Measurements from ENCODE around the gene A1CF. TPM values are rescaled to one million over a fixed set of nuclear protein-coding genes. Genes with fewer than 3 reads are reported as not detected.

Gene A1CF
- total RNA-seq, 3 donors from 2014 or later, result under 0.01 TPM; not detected in 2

- intact Hi-C loops (cut with DNase I; ENCODE audit: low total_unique reads), result no loop called here
- no peak for DNase-seq (ENCODE audit: low spot score in 2 of 2)
- Histone ChIP-seq H3K4me1 (no peaks in the 10 kb centered on the region), H3K4me3 (no peak overlapping the region), H3K27ac (no peak overlapping the region), H3K27me3 (no peaks in the 10 kb centered on the region), H3K9me3 (no peaks in the 10 kb centered on the region), H3K36me3 (no peaks in the 10 kb centered on the region)
- TF ChIP-seq POLR2AphosphoS5 (IDR thresholded peaks at IDR 0.05) (no peak), POLR2A (IDR thresholded peaks at IDR 0.05) (no peak), CTCF (IDR thresholded peaks at IDR 0.05) (no peak)
Measured at GRCh38 chr10:50809596-50809995, 75.8 kb downstream of the A1CF start.

- H3K36me3 ChIP-seq, result no peaks in the 10 kb centered on the region
- no peaks in the 10 kb centered on the region for H3K4me1 ChIP-seq
- H3K27ac ChIP-seq, result no peak overlapping the region
- H3K9me3 ChIP-seq, result no peaks in the 10 kb centered on the region
- intact Hi-C loops (cut with DNase I; ENCODE audit: low total_unique reads), result no loop called here
- H3K4me3 ChIP-seq, result no peak overlapping the region
- TF ChIP-seq POLR2AphosphoS5 (IDR thresholded peaks at IDR 0.05) (no peak), CTCF (IDR thresholded peaks at IDR 0.05) (no peak), POLR2A (IDR thresholded peaks at IDR 0.05) (no peak)
- no peaks in the 10 kb centered on the region for H3K27me3 ChIP-seq
- no peak for DNase-seq (ENCODE audit: low spot score in 2 of 2)
Measured at GRCh38 chr10:50807851-50808776, 77.3 kb downstream of the A1CF start.

- H3K4me3 ChIP-seq, result no peak overlapping the region
- TF ChIP-seq POLR2AphosphoS5 (IDR thresholded peaks at IDR 0.05) (no peak), CTCF (IDR thresholded peaks at IDR 0.05) (no peak), POLR2A (IDR thresholded peaks at IDR 0.05) (no peak)
- H3K9me3 ChIP-seq, result no peaks in the 10 kb centered on the region
- no peaks in the 10 kb centered on the region for H3K4me1 ChIP-seq
- DNase-seq (ENCODE audit: low spot score in 2 of 2), result no peak
- intact Hi-C loops (cut with DNase I; ENCODE audit: low total_unique reads), result no loop called here
- no peaks in the 10 kb centered on the region for H3K27me3 ChIP-seq
- H3K27ac ChIP-seq, result no peak overlapping the region
- H3K36me3 ChIP-seq, result no peaks in the 10 kb centered on the region
Measured at GRCh38 chr10:50805981-50806622, 79.3 kb downstream of the A1CF start.

GRCh38 chr10:50799595-50799994, 85.8 kb downstream of the A1CF start:
- TF ChIP-seq POLR2AphosphoS5 (IDR thresholded peaks at IDR 0.05) (no peak), CTCF (IDR thresholded peaks at IDR 0.05) (no peak), POLR2A (IDR thresholded peaks at IDR 0.05) (no peak)
- intact Hi-C loops (cut with DNase I; ENCODE audit: low total_unique reads), result no loop called here
- H3K27ac ChIP-seq, result no peak overlapping the region
- no peaks in the 10 kb centered on the region for H3K9me3 ChIP-seq
- H3K36me3 ChIP-seq, result no peaks in the 10 kb centered on the region
- no peak for DNase-seq (ENCODE audit: low spot score in 2 of 2)
- H3K4me1 ChIP-seq, result no peaks in the 10 kb centered on the region
- H3K27me3 ChIP-seq, result no peaks in the 10 kb centered on the region
- no peak overlapping the region for H3K4me3 ChIP-seq

- no peak overlapping the region for H3K4me3 ChIP-seq
- H3K27ac ChIP-seq, result no peak overlapping the region
- no peaks in the 10 kb centered on the region for H3K4me1 ChIP-seq
- intact Hi-C loops (cut with DNase I; ENCODE audit: low total_unique reads), result no loop called here
- no peaks in the 10 kb centered on the region for H3K9me3 ChIP-seq
- no peaks in the 10 kb centered on the region for H3K36me3 ChIP-seq
- no peak for DNase-seq (ENCODE audit: low spot score in 2 of 2)
- H3K27me3 ChIP-seq, result no peaks in the 10 kb centered on the region
- TF ChIP-seq CTCF (IDR thresholded peaks at IDR 0.05) (no peak), POLR2AphosphoS5 (IDR thresholded peaks at IDR 0.05) (no peak), POLR2A (IDR thresholded peaks at IDR 0.05) (no peak)
Measured at GRCh38 chr10:50798297-50798696, 87.1 kb downstream of the A1CF start.

All from breast epithelium (tissue), 4 donors.